Colonic mucosa (tissue), 4 donors: ENCODE data around the gene P3H3. TPM values are rescaled to one million over a fixed set of nuclear protein-coding genes. Genes with fewer than 3 reads are reported as not detected.

Experiments
- DNase-seq: peaks from one replicate; pipeline ENCODE4 v3.0.0-alpha.2; 2020
- H3K27ac ChIP-seq: fragments of 200-600 bp; one replicate; pipeline ENCODE4 v1.8.0; 2021
- H3K27me3 ChIP-seq: fragments of 200-600 bp; one replicate; pipeline ENCODE4 v1.8.0; 2021
- H3K36me3 ChIP-seq: fragments of 200-600 bp; one replicate; pipeline ENCODE4 v1.8.0; 2021
- H3K4me1 ChIP-seq: fragments of 200-600 bp; one replicate; pipeline ENCODE4 v1.8.0; 2021; ENCODE audit warnings: mild to moderate bottlenecking
- H3K4me3 ChIP-seq: fragments of 200-600 bp; one replicate; pipeline ENCODE4 v1.8.0; 2021
- H3K9ac ChIP-seq, 2 donors: one replicate each; pipeline ENCODE4 v1.7.0; 2013; ENCODE audit warnings: control low read depth in 2 of 2, low read depth in 2 of 2, low read length in 2 of 2
- H3K9me3 ChIP-seq: fragments of 200-600 bp; one replicate; pipeline ENCODE4 v1.8.0; 2021
- intact Hi-C: fragments of 100-400 bp; cut with DNase I; formaldehyde crosslinking; loops from one replicate; pipeline ENCODE4 v1.14.1; 2022
- total RNA-seq, 2 donors: library from RNA; stranded (reverse); fragmentation: NEBNext Ultra II Directional in 1 of 2; extraction: Animal tissue kit (Norgen Biotek cat#: 25700) in 1 of 2; gene quantifications; one replicate each; pipeline ENCODE4 v1.2.1, GENCODE V29; 2021
- TF ChIP-seq, protein P1 (sequence below): fragments of 200-600 bp; IDR thresholded peaks from one replicate; pipeline ENCODE4 v1.8.0; 2022; ENCODE audit warnings: antibody characterized with exemption, mild to moderate bottlenecking
- donor health status: healthy.
- donor health status: DM: no; HTN: no; CAD: no.
- donor health status: DM: no; HTN: no; CAD: no.

P3H3 gene
- total RNA-seq, 2 donors from 2014 or later: 4.4 to 5.3 TPM

DNA sequence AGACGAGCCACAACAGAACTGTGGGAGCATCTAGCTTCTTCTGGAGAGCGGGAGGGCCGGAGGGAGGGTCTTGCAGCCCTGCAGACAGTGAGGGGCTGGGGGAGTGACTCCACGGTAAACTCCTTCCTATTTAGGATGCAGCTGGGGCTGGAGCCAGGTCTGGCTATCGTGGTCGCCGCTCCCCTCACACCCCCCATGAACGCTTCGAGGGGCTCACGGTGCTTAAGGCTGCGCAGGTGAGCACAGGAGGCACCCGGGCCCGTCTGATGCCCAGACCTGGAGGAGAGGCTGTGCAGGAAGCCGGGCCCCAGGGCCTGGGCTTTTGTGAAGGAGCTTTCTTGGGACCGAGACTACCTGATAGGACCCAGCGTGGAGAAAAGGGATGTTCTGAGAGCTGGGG lies 8.6 kb downstream of the P3H3 start:
- no peaks in the 10 kb centered on the region for H3K36me3 ChIP-seq

DNA sequence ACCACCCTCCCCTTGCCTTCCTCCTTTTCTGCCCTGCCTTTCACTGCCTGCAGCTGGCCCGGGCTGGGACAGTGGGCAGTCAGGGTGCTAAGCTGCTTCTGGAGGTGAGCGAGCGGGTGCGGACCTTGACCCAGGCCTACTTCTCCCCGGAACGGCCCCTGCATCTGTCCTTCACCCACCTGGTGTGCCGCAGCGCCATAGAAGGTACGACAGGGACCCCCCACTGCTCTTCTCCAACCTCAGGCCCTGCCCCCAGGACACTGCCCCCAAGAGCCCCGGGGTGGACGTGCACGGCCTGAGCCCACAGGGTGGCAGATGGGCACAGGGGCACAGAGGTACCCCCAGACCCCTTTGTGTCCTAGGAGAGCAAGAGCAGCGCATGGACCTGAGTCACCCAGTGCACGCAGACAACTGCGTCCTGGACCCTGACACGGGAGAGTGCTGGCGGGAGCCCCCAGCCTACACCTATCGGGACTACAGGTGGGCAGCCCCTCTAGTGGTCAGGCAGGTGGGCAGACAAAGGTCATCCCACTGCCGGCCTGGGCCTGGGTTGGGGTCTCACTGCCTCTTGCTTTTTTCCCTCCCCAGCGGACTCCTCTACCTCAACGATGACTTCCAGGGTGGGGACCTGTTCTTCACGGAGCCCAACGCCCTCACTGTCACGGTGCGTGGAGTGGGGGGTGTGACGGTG lies 9.3 kb downstream of the P3H3 start:
- H3K9ac ChIP-seq: no peak overlapping the region
- H3K36me3 ChIP-seq: no peaks in the 10 kb centered on the region
- DNase-seq: no peak
- TF ChIP-seq, protein P1, sequence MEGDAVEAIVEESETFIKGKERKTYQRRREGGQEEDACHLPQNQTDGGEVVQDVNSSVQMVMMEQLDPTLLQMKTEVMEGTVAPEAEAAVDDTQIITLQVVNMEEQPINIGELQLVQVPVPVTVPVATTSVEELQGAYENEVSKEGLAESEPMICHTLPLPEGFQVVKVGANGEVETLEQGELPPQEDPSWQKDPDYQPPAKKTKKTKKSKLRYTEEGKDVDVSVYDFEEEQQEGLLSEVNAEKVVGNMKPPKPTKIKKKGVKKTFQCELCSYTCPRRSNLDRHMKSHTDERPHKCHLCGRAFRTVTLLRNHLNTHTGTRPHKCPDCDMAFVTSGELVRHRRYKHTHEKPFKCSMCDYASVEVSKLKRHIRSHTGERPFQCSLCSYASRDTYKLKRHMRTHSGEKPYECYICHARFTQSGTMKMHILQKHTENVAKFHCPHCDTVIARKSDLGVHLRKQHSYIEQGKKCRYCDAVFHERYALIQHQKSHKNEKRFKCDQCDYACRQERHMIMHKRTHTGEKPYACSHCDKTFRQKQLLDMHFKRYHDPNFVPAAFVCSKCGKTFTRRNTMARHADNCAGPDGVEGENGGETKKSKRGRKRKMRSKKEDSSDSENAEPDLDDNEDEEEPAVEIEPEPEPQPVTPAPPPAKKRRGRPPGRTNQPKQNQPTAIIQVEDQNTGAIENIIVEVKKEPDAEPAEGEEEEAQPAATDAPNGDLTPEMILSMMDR: no peak
- H3K9me3 ChIP-seq: no peaks in the 10 kb centered on the region
- no peak overlapping the region for H3K4me3 ChIP-seq
- no peak overlapping the region for H3K27ac ChIP-seq
- H3K27me3 ChIP-seq: no peaks in the 10 kb centered on the region
- intact Hi-C loops: no loop called here
- H3K4me1 ChIP-seq: no peaks in the 10 kb centered on the region

More for the DNA sequence above, 8.6 kb downstream of the P3H3 start:
- Histone ChIP-seq H3K4me3 (no peak overlapping the region), H3K9ac (no peak overlapping the region), H3K27me3 (no peaks in the 10 kb centered on the region), H3K9me3 (no peaks in the 10 kb centered on the region), H3K4me1 (no peaks in the 10 kb centered on the region), H3K27ac (no peak overlapping the region)
- no peak for DNase-seq
- TF ChIP-seq, protein P1: no peak
- intact Hi-C loops: no loop called here

DNA sequence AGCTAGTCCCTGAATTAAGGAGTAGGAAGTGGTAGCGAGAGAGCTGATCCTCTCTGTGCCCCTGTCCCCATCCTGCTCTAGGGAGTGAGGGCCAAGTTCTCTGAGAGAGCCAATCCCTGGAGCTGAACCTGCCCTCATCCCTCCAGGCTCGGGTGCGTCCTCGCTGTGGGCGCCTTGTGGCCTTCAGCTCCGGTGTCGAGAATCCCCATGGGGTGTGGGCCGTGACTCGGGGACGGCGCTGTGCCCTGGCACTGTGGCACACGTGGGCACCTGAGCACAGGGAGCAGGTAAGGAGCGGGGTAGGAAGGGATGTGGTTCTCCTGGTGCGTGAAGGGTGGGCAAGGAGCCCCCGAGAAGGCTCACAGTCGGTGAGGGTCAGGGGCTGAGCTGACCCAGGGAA lies 10.6 kb downstream of the P3H3 start:
- Histone ChIP-seq H3K9me3 (no peaks in the 10 kb centered on the region), H3K4me3 (no peak overlapping the region), H3K27ac (no peak overlapping the region), H3K4me1 (no peaks in the 10 kb centered on the region), H3K9ac (no peak overlapping the region), H3K27me3 (no peaks in the 10 kb centered on the region), H3K36me3 (no peaks in the 10 kb centered on the region)
- TF ChIP-seq, protein P1: no peak
- intact Hi-C loops: no loop called here
- DNase-seq: no peak

DNA sequence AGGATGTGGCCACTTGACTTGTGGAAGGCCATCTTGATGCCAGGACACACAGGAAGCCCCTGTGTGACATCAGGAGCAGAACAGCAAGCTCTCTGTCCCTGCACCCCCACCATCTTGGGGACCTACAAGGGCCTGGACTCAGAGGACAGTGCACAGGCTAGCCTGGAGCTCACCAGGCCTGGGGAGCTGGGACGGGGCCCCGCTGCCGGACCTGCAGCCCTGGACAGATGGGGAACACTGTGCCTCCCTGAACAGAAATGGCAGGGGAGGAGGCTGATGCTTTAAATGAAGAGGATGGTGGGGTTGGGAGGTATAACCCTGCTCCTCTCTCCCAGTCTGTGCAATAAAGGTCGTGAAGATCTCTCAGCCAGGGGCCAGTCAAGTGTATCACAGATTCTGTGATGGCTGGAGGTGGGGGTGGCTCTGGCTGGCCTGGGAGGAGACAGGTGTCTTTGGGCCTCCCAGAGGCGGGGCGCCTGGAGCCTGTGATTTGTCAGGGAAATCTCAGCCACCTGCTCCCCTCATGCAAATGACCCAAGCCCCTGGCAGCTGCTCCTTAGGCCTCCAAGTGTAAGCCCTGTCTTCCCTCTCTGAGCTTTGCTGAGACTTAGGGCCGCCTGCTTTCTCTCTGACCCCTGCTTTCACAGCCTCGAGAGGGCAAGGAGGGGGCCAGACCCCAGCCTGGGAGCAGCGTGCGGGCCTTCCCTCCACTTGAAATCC lies 11.4 kb downstream of the P3H3 start:
- peak overlapping the region in 1 of 2 donors; percentile 24 for H3K9ac ChIP-seq
- H3K9me3 ChIP-seq: no peaks in the 10 kb centered on the region
- no peak overlapping the region for H3K4me3 ChIP-seq
- DNase-seq: no peak
- TF ChIP-seq, protein P1: no peak
- H3K27me3 ChIP-seq: no peaks in the 10 kb centered on the region
- no peak overlapping the region for H3K27ac ChIP-seq
- intact Hi-C loops: no loop called here
- H3K4me1 ChIP-seq: no peaks in the 10 kb centered on the region
- H3K36me3 ChIP-seq: no peaks in the 10 kb centered on the region

DNA sequence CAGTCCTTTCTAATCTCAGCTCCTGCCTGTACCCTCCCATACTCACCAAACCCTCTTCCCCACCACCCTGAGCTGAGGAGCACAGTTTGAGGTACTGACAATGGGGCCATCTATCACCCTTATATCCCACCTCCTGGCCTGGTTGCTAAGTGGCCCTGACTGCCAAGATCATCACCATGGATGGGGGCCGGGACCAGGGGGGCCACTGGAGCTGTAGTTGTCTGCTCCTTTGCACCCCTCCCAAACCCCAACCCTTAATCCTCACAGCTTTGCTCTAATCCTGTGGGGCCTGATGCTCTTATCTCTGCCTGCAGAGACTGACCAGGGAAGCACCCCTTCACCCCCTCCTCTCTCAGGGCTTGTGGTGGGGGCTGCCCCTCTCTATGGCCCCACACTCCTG lies 12.1 kb downstream of the P3H3 start:
- H3K4me1 ChIP-seq: no peaks in the 10 kb centered on the region
- no peak overlapping the region for H3K4me3 ChIP-seq
- H3K27ac ChIP-seq: no peak overlapping the region
- TF ChIP-seq, protein P1: no peak
- no peaks in the 10 kb centered on the region for H3K27me3 ChIP-seq
- H3K9me3 ChIP-seq: no peaks in the 10 kb centered on the region
- H3K36me3 ChIP-seq: no peaks in the 10 kb centered on the region
- no peak for DNase-seq
- peak overlapping the region in 1 of 2 donors; percentile 24 for H3K9ac ChIP-seq
- intact Hi-C loops: no loop called here
